HG03064 (cell line): ENCODE measurements around the gene LRRTM4.

Source experiments
- ATAC-seq: cut with Tn5 transposase; IDR thresholded peaks from one replicate; pipeline ENCODE4 v1.9.1; 2021; ENCODE audit warnings: low read depth; ENCODE audit not compliant: unreplicated experiment

LRRTM4 gene

GRCh38 chr2:76930056-76930744, 592.0 kb downstream of the LRRTM4 start:
- no peak for ATAC-seq

- ATAC-seq: no peak
These were observed 594.1 kb downstream of the LRRTM4 start for GRCh38 chr2:76928026-76928425.

GRCh38 chr2:76921006-76921405, 601.2 kb downstream of the LRRTM4 start:
- no peak for ATAC-seq

- ATAC-seq: no peak
These were observed 626.7 kb downstream of the LRRTM4 start for GRCh38 chr2:76895469-76895868.

DNA sequence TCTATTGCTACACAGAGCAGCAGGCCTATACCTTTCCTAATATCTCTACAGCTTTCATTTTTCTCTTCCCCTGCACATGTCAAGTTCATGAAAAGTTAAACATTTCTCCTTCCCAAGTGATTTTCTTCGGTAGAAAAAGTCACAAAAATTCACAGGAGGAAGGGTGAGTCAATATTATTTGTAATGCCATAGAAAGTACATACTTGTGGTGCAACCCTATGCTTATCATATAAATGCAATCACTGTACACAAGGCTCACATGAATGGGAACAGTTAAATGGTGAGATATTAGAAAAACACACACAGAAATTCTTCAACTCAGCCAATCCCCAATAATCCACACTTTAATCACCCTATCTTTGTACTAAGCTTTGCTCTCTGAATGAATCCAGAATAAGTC, 651.6 kb downstream of the LRRTM4 start:
- no peak for ATAC-seq

DNA sequence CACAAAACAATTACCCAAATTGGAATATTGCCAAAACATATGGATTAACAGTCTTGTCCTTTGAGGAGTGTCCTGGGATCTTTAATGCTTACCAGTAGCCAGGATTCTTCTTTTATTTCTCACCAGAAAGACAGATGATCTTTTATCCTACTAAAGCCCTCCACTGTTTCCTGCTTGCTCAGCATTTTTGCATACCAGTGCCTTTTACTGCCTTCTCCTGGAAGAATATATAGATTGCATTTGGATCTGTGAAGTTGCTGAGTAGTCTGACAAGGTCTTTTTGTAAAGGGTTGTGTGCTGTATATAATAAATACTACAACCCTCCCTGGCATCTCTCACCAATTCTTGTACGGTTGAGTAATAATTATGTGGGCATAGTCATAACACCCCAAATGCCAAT, 652.2 kb downstream of the LRRTM4 start:
- no peak for ATAC-seq

DNA sequence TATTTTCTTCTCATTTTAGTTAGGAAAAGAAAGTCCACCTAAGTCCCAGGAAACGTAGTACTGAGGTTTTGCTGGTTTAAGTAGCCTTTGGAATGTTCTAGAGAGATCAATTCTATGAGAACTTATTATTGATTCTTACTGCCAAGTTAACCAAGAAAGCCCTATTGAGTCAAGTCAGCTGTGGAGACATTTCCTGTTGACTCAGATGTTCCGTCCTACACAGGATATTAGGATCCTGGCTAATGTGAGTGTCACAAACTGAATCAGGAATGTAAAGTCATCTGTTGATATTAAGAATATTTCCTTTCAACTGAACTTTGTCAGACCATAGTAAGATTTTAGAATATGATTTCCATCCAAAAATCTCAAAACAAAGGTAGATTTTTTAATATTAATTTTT, 654.3 kb downstream of the LRRTM4 start:
- ATAC-seq: no peak

- ATAC-seq: no peak
These were observed 655.7 kb downstream of the LRRTM4 start for GRCh38 chr2:76866464-76866863.

- ATAC-seq: no peak
These were observed 659.3 kb downstream of the LRRTM4 start for GRCh38 chr2:76862901-76863300.

- no peak for ATAC-seq
These were observed 660.5 kb downstream of the LRRTM4 start for GRCh38 chr2:76861708-76862107.

DNA sequence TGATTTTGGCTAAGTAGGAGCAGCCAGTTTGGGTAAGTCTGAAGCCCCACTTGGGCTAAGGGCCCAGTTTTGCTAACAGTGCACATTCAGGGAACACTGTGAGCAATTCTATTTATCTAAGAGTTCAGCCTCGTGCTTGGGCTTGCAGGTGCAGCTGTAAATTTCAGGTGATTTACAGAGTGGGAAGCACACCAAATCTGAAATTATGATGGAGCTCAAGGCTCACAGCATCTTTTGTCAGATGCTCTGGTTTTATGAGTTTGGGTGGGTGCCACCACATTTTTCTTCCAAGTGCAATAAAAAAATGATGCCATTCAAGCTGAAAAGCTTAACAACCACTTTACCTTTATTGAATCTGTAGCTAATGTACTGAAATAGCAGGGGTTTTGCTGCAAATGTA, 671.2 kb downstream of the LRRTM4 start:
- ATAC-seq: no peak

- ATAC-seq: no peak
These were observed 673.1 kb downstream of the LRRTM4 start for GRCh38 chr2:76849086-76849485.

DNA sequence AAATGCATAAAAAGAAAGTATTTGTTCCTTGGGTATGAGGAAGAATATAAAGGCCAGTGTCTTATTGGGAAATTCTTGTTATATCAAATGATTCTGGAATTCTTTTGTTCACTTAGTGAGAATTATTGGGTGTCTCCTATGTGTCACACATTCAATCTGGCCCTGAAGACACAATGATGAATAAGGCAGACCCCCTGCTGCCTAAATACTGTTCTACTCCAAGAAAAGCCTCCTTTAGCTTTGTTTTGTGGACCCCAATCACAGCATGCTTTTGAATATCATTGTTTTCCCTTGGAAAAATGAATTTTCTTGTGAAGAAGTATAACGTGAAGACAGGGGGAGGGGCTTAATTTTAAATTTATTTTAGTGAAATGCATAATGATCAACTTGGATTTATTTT, 682.4 kb downstream of the LRRTM4 start:
- no peak for ATAC-seq

- no peak for ATAC-seq
These were observed 692.6 kb downstream of the LRRTM4 start for GRCh38 chr2:76829374-76830234.

DNA sequence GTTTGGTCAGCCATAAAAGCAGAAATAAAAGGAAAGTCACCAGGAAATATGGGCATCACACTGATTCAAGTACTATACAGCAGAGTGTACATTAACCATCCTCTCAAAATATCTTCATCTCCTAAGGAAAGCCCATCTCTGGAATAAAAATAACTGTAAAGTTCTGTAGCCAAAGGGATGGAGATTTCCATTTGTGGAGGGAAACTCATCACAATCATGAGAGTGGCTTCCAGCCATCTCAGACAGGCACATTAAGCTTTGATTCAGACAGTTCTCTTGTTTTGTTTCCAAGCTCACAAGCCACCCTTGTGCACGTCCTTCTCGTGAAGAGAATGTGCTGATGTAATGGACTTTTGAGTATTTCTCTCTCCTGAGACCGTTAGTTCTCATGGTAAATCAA, 695.5 kb downstream of the LRRTM4 start:
- ATAC-seq: no peak

DNA sequence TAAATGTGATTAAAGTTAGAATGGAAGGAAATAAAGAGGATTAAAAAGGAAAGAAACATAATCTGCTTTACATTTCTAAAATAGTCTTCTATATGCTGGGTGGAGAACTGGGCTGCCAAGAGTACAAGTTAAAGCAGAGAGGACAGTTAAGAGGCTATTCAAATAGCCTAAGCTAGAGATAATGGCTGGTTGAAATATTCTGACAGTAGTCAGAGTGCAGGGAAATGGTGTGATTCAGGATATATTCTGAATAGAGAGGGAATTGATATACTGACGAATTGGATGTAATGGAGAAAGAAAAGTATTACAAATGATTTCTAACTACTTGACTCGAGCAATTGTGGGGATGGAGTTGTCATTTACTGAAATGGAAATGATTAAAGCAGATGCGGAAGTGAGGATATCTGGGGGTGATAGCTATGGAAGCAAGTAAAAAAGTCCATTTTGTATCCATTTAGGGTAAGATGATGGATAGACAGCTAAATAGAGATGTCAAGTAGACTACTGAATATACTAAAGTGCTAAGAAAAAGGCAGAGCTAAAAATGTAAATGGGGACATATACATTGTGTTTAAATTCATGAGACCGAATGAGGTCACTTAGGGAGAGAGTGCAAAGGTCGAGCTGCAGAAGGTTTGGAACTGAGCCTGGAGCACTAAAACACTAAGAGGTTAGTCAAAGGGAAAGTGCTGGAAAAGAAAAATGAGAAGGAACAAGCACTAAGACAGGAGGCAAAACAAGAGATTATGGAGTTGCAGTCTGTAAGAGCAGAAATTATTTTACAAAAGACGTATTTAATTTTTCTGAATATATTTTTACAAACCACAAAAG, 696.8 kb downstream of the LRRTM4 start:
- ATAC-seq: no peak

DNA sequence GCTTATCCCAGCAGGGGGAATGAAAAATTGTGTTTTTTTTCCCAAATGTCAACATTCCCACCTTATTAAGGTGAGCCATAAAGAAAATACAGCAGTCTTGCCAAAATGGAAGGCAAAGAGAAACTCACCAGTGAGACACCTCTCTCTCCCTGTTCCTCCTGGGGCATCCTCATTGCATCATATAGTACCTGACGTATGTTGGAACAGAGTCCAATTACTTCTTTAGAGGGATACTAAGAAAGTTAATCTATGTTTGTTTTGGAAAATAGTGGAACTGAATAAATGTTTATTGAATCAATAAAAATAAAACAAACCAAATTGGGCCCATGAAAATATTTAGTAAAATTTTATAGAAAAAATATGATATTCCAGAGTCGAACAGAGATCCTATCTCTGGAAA, 700.4 kb downstream of the LRRTM4 start:
- no peak for ATAC-seq

DNA sequence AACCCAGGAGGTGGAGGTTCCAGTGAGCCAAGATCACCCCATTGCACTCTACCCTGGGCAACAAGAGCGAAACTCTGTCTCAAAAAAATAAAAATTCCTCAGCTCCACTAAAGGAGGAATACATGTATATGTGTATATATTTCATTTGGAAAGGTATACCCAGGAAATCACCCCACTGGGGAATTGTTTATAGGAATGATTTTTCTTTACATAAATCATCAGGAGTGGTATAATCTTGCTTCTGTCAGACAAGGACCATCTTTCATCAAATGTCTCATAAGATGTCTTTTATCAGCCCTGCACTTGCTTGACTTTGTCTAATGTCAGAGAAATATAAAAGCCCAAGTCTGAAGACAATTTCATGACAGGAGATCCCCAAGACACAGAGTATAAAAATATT, 709.1 kb downstream of the LRRTM4 start:
- ATAC-seq: no peak

- no peak for ATAC-seq
These were observed 710.0 kb downstream of the LRRTM4 start for GRCh38 chr2:76812156-76812555.

DNA sequence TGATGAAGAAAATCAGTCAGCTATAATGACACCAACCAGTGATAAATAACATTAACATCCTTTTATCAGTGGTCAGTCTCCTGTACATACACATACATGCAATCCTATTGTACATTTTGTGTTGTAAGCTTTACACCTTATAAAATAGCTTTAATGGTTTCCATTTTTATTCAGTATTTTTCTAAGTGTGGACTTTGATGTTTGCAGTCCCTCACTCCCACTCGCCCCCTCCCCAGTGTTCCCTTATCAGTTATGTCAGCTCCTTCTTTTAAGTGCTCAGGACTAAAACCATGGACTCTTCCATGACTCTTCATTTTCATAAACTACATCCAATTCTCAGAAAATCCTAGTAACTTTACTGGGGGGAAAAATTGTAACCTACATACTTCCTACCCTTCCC, 713.0 kb downstream of the LRRTM4 start:
- ATAC-seq: no peak

GRCh38 chr2:76808732-76809131, 713.4 kb downstream of the LRRTM4 start:
- ATAC-seq: no peak
